ENCODE measurements around the gene CDHR3. TPM values are rescaled to one million over a fixed set of nuclear protein-coding genes. Genes with fewer than 3 reads are reported as not detected.

CDHR3 gene
- total RNA-seq, 1 experiment from 2014 or later: 6.5 TPM

DNA sequence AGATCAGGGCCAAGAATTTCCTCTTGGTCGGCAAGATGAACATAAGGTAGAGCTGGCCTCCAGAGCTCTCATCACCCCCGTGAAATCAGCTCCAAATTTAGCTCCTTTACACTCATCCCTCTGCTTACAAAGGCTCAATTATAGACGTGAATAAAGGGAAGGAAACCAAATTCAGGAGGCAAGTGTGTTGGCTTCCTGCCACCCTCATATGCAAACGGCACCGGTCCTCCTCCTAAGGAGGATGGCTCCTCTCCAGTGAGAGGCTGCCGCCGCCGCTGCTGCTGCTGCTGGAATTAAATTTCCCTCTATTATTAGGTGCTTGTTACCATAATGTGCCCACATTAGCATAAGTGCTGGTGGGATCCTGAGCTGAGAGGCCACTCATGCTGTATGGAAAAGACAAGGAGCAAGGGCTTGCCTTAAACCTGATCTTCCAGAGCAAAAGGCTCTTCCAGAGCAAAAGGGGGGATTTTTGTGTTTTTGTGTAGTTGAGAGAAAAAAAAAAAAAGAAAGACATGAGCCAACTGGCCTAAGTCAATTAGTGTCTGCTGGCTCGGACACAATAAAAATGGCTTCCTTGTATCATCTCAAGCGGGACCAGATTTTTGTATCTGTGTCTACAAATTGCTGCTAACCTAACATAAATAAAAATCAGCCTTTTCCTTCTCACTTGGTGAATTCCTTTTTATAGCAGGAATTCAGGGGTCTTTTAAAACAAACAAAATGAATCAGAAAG, 68.4 kb downstream of the CDHR3 start:
- TF ChIP-seq, protein P1, sequence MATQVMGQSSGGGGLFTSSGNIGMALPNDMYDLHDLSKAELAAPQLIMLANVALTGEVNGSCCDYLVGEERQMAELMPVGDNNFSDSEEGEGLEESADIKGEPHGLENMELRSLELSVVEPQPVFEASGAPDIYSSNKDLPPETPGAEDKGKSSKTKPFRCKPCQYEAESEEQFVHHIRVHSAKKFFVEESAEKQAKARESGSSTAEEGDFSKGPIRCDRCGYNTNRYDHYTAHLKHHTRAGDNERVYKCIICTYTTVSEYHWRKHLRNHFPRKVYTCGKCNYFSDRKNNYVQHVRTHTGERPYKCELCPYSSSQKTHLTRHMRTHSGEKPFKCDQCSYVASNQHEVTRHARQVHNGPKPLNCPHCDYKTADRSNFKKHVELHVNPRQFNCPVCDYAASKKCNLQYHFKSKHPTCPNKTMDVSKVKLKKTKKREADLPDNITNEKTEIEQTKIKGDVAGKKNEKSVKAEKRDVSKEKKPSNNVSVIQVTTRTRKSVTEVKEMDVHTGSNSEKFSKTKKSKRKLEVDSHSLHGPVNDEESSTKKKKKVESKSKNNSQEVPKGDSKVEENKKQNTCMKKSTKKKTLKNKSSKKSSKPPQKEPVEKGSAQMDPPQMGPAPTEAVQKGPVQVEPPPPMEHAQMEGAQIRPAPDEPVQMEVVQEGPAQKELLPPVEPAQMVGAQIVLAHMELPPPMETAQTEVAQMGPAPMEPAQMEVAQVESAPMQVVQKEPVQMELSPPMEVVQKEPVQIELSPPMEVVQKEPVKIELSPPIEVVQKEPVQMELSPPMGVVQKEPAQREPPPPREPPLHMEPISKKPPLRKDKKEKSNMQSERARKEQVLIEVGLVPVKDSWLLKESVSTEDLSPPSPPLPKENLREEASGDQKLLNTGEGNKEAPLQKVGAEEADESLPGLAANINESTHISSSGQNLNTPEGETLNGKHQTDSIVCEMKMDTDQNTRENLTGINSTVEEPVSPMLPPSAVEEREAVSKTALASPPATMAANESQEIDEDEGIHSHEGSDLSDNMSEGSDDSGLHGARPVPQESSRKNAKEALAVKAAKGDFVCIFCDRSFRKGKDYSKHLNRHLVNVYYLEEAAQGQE (IDR thresholded peaks at IDR 0.05; ENCODE audit: insufficient read depth in 1 of 2, low read depth in 2 of 2, low read length in 1 of 2): no peak
- TF ChIP-seq POLR2AphosphoS5 (IDR thresholded peaks at IDR 0.05; ENCODE audit: low read depth, low read length) (no peak), SIN3A (IDR thresholded peaks at IDR 0.05; ENCODE audit: borderline replicate concordance, insufficient read depth, low read depth, low read length) (no peak), TCF7L2 (IDR thresholded peaks at IDR 0.05; ENCODE audit: low read depth, low read length) (no peak)
- TF ChIP-seq, protein P2, sequence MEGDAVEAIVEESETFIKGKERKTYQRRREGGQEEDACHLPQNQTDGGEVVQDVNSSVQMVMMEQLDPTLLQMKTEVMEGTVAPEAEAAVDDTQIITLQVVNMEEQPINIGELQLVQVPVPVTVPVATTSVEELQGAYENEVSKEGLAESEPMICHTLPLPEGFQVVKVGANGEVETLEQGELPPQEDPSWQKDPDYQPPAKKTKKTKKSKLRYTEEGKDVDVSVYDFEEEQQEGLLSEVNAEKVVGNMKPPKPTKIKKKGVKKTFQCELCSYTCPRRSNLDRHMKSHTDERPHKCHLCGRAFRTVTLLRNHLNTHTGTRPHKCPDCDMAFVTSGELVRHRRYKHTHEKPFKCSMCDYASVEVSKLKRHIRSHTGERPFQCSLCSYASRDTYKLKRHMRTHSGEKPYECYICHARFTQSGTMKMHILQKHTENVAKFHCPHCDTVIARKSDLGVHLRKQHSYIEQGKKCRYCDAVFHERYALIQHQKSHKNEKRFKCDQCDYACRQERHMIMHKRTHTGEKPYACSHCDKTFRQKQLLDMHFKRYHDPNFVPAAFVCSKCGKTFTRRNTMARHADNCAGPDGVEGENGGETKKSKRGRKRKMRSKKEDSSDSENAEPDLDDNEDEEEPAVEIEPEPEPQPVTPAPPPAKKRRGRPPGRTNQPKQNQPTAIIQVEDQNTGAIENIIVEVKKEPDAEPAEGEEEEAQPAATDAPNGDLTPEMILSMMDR (IDR thresholded peaks at IDR 0.05): no peak
- BruUV-seq (replicated peaks): no TSS peak
- in situ Hi-C loops (cut with HindIII; ENCODE audit: low pct_unique_long_range_greater_than_20kb, low sequenced_read_pairs) (no loop called here), intact Hi-C loops (cut with micrococcal nuclease; ENCODE audit: unreplicated experiment) (no loop called here)
- Histone ChIP-seq H3K9me3 (ENCODE audit: control insufficient read depth, insufficient read depth, low read depth, low read length) (no peaks in the 10 kb centered on the region; the same call in 1 of the 2 replicates), H3K27me3 (ENCODE audit: control insufficient read depth, insufficient read depth, low read length) (no peaks in the 10 kb centered on the region), H3K4me3 (ENCODE audit: low read depth in 2 of 2, low read length in 2 of 2) (no peak overlapping the region), H3K27ac (ENCODE audit: low read length) (no peak overlapping the region), H3K36me3 (ENCODE audit: control insufficient read depth, insufficient read depth, low read length) (no peaks in the 10 kb centered on the region), H3K4me1 (ENCODE audit: control insufficient read depth, insufficient read depth, low read length) (no peaks in the 10 kb centered on the region)
- ChIA-PET CTCF (no interaction called here), POLR2A (no interaction called here)
- DNase-seq (ENCODE audit: low read depth, low spot score) (no peak), ATAC-seq (no peak)

DNA sequence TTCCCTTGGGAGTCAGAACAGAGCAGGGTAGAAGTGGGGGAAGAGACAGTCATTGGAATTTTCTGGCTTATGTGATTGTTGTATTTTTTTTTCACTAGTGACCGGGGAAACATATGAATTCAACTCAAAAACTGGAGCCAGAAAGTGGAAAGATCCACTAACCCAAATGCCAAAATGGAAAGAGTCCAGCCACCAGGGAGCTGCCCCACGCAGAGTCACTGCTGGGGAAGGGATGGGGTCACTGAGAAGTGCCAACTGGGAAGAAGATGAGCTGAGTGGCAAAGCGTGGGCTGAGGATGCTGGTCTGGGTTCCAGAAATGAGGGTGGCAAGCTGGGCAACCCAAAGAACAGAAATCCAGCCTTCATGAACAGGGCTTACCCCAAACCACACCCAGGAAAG, 69.2 kb downstream of the CDHR3 start:
- intact Hi-C loops (cut with micrococcal nuclease; ENCODE audit: unreplicated experiment): no loop called here
- BruUV-seq (replicated peaks): no TSS peak
- Histone ChIP-seq H3K9me3 (ENCODE audit: control insufficient read depth, insufficient read depth, low read depth, low read length) (no peaks in the 10 kb centered on the region; the same call in 1 of the 2 replicates), H3K4me1 (ENCODE audit: control insufficient read depth, insufficient read depth, low read length) (no peaks in the 10 kb centered on the region), H3K4me3 (ENCODE audit: low read depth in 2 of 2, low read length in 2 of 2) (no peak overlapping the region), H3K27ac (ENCODE audit: low read length) (no peak overlapping the region), H3K27me3 (ENCODE audit: control insufficient read depth, insufficient read depth, low read length) (no peaks in the 10 kb centered on the region), H3K36me3 (ENCODE audit: control insufficient read depth, insufficient read depth, low read length) (no peaks in the 10 kb centered on the region)
- no peak for ATAC-seq
- TF ChIP-seq, protein P1 (IDR thresholded peaks at IDR 0.05; ENCODE audit: insufficient read depth in 1 of 2, low read depth in 2 of 2, low read length in 1 of 2): no peak
- no peak for TF ChIP-seq SIN3A (IDR thresholded peaks at IDR 0.05; ENCODE audit: borderline replicate concordance, insufficient read depth, low read depth, low read length)
- TF ChIP-seq, protein P2 (IDR thresholded peaks at IDR 0.05): no peak
- no peak for TF ChIP-seq POLR2AphosphoS5 (IDR thresholded peaks at IDR 0.05; ENCODE audit: low read depth, low read length)
- TF ChIP-seq TCF7L2 (IDR thresholded peaks at IDR 0.05; ENCODE audit: low read depth, low read length): no peak
- ChIA-PET CTCF (interaction anchor here (0.7 kb wide), 1 partner anchor 18 kb away, joined by 3 read pairs; no protein-coding TSS in a partner anchor), POLR2A (no interaction called here)
- no peak for DNase-seq (ENCODE audit: low read depth, low spot score)
- in situ Hi-C loops (cut with HindIII; ENCODE audit: low pct_unique_long_range_greater_than_20kb, low sequenced_read_pairs): no loop called here

Data from Panc1 (cell line).